Measurements from ENCODE around the gene CDYL.

Gene CDYL

GRCh38 chr6:4970739-4971395 lies 194.7 kb downstream of the CDYL start:
- Histone ChIP-seq H3K4me3 (IDR thresholded peaks at IDR 0.05; ENCODE audit: insufficient read depth, low read depth, low read length) (no peak overlapping the region), H3K4me2 (no peak overlapping the region), H3K27me3 (ENCODE audit: insufficient read depth, low read depth) (no peaks in the 10 kb centered on the region), H3K36me3 (ENCODE audit: insufficient read depth) (no peaks in the 10 kb centered on the region), H4K20me1 (ENCODE audit: insufficient read depth) (no peaks in the 10 kb centered on the region), H3K79me2 (ENCODE audit: insufficient read depth, low read depth) (no peaks in the 10 kb centered on the region), H3K4me1 (ENCODE audit: low read depth, poor library complexity, severe bottlenecking) (no peaks in the 10 kb centered on the region), H3K9ac (no peak overlapping the region), H3K27ac (no peak overlapping the region), H2AFZ (ENCODE audit: low read depth) (no peak overlapping the region)
- no peak for TF ChIP-seq CTCF (conservative IDR thresholded peaks at IDR 0.05; ENCODE audit: low read depth, low read length)

GRCh38 chr6:4971851-4972250 lies 195.6 kb downstream of the CDYL start:
- Histone ChIP-seq H3K27ac (no peak overlapping the region), H3K4me1 (ENCODE audit: low read depth, poor library complexity, severe bottlenecking) (no peaks in the 10 kb centered on the region), H3K36me3 (ENCODE audit: insufficient read depth) (no peaks in the 10 kb centered on the region), H3K9ac (no peak overlapping the region), H3K4me3 (IDR thresholded peaks at IDR 0.05; ENCODE audit: insufficient read depth, low read depth, low read length) (no peak overlapping the region), H2AFZ (ENCODE audit: low read depth) (no peak overlapping the region), H3K79me2 (ENCODE audit: insufficient read depth, low read depth) (no peaks in the 10 kb centered on the region), H3K27me3 (ENCODE audit: insufficient read depth, low read depth) (no peaks in the 10 kb centered on the region), H4K20me1 (ENCODE audit: insufficient read depth) (no peaks in the 10 kb centered on the region), H3K4me2 (no peak overlapping the region)
- TF ChIP-seq CTCF (conservative IDR thresholded peaks at IDR 0.05; ENCODE audit: low read depth, low read length): no peak

- no peaks in the 10 kb centered on the region for H4K20me1 ChIP-seq (ENCODE audit: insufficient read depth)
- TF ChIP-seq CTCF (conservative IDR thresholded peaks at IDR 0.05; ENCODE audit: low read depth, low read length): no peak
- no peak overlapping the region for H3K4me2 ChIP-seq
These were observed 196.2 kb downstream of the CDYL start for GRCh38 chr6:4972438-4972837.

GRCh38 chr6:4973415-4973814 lies 197.2 kb downstream of the CDYL start:
- Histone ChIP-seq H3K4me2 (no peak overlapping the region), H4K20me1 (ENCODE audit: insufficient read depth) (no peaks in the 10 kb centered on the region), H2AFZ (ENCODE audit: low read depth) (no peak overlapping the region), H3K4me1 (ENCODE audit: low read depth, poor library complexity, severe bottlenecking) (no peaks in the 10 kb centered on the region), H3K27me3 (ENCODE audit: insufficient read depth, low read depth) (no peaks in the 10 kb centered on the region), H3K79me2 (ENCODE audit: insufficient read depth, low read depth) (no peaks in the 10 kb centered on the region), H3K9ac (no peak overlapping the region), H3K27ac (no peak overlapping the region), H3K4me3 (IDR thresholded peaks at IDR 0.05; ENCODE audit: insufficient read depth, low read depth, low read length) (no peak overlapping the region), H3K36me3 (ENCODE audit: insufficient read depth) (no peaks in the 10 kb centered on the region)
- no peak for TF ChIP-seq CTCF (conservative IDR thresholded peaks at IDR 0.05; ENCODE audit: low read depth, low read length)

More at GRCh38 chr6:4972438-4972837, 196.2 kb downstream of the CDYL start:
- Histone ChIP-seq H2AFZ (ENCODE audit: low read depth) (no peak overlapping the region), H3K4me3 (IDR thresholded peaks at IDR 0.05; ENCODE audit: insufficient read depth, low read depth, low read length) (no peak overlapping the region), H3K27ac (no peak overlapping the region), H3K36me3 (ENCODE audit: insufficient read depth) (no peaks in the 10 kb centered on the region), H3K27me3 (ENCODE audit: insufficient read depth, low read depth) (no peaks in the 10 kb centered on the region), H3K79me2 (ENCODE audit: insufficient read depth, low read depth) (no peaks in the 10 kb centered on the region), H3K4me1 (ENCODE audit: low read depth, poor library complexity, severe bottlenecking) (no peaks in the 10 kb centered on the region), H3K9ac (no peak overlapping the region)
